HuH-7.5 (cell line): ENCODE data around the gene PCSK6.

Experiments
- DNase-seq: peaks from one replicate; pipeline ENCODE4 v3.0.0; 2011; ENCODE audit warnings: low spot score

The PCSK6 gene

GRCh38 chr15:101446518-101447167, 42.9 kb downstream of the PCSK6 start:
- no peak for DNase-seq

DNA sequence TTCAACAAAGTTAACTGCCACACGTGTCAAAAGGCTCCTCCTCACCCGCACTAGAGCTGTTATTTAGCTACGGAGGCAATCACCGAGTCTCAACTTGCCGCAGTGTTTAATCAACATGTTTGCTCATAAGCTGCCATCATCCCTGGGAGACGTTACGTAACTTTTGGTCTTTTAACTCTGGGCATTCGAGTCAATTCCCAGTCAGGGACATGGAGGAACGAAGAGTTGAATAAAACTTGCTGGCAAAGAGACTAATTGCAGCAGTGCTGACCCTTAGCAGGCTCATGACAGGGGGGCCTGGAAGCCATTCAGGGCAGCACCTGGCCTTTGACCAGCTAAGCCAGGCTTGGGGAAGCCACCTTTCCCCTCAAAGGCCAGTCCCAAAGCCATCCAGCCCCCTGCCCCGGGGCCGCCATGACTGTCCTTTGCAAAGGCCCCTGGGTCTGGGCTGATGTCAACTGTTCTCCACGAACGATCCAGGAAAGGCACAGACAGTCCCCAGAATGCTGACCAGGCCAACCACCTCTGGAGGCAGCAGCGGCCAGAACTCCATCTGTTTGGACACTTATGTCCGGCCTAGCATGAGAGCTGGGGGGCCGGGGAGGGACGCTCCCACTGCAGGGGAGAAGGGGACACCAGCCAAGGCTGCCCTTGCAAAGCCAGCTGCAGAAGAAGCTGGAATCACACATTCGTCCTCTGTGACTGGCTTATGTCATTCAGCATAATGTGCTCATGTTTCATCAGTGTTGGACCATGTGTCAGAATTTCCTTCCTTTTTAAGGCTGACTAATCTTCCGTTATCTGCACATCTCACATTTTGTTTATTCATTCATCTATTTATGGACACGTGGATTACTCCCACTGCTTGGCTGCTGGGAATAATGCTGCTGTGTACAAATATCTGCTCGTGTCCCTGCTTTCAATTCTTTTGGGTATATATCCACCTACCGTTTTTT, 43.7 kb downstream of the PCSK6 start:
- DNase-seq: no peak

DNA sequence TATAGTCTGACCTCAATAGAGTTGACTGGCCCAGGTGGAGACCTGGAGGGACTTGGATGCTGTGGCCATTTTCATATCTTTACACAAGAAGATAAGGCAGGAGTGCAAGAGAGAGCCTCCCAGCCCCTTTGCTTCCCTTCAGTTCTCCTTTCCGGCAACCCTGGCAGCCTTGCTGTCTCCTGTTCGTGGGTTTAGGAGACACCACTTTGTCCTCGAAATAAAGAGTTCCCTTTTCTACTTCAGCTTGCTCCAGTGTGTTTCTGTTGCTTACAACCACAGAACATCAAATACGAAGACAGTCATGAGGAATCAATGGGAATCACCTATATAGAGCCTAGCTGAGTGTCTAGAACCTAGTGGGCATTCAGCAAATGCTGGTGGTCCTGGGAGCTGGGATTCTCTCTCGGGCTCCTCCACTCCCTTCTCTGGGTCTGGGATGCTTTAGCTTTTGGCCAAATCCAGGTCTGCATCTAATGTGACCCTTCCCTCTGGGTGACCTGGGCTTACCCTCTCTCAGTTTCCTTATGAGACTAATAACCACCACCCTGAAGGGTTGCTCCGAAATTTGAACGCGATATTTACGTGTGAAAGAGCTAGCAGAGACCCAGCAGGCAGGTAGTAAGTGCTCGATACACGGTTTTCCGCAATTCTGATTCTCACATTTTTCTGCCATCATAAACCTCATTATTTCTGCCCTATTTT, 44.5 kb downstream of the PCSK6 start:
- no peak for DNase-seq

DNA sequence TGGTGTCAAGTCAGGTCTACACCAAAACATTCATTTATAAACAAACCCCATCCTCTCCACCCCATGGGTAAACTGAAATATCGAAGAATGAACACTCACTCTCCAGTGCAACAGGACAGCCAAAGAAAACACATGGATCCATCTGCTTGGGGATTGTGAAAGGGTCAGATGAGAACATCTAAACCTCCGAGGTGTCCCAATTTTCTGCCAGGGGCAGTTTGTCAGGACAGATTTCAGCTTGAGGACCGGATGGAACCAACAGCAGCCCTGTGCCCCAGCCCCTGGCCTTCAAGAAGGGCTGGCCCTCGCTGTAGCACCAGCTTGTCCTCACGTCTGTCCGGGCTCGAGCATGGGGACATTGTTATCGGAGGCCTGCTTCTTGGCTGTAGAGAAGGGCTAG, 45.5 kb downstream of the PCSK6 start:
- DNase-seq: no peak

GRCh38 chr15:101442272-101442671, 47.2 kb downstream of the PCSK6 start:
- DNase-seq: no peak

GRCh38 chr15:101441696-101442095, 47.8 kb downstream of the PCSK6 start:
- DNase-seq: no peak

DNA sequence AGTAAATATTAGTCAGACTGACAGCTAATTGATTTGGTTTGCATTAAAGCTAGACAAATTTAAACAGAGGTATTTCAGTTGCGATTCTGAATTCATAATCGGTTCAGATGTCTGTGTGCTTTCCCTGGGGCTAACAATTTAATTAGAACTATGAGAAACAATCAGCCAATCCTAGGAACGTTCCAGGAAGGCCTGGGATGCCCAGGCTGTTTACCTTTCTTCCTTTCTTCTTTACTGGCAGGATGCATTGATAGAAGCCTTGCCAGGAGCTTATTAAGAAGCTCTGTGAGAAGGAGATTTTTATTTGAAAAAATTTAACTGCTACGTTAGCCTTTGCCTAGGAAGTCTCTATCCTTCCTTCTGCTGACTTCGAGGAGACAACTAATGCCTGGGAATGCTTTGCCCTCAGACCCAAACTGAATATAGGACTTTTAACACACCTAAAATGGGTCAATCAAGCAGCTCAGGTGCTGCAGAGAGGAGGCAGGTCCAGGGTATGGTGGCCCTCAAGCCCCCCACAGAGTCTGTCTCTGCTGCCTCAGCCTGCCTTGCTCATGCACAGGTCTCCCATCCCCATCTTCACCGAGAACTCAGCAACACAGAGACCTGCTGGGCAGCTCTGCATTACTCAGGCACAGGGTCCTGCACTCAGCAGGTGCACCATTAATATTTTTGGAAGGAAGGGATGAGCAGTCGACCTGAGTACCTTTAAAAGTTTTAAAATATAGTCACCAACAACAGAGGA, 48.5 kb downstream of the PCSK6 start:
- DNase-seq: no peak

GRCh38 chr15:101439920-101440319, 49.6 kb downstream of the PCSK6 start:
- no peak for DNase-seq

DNA sequence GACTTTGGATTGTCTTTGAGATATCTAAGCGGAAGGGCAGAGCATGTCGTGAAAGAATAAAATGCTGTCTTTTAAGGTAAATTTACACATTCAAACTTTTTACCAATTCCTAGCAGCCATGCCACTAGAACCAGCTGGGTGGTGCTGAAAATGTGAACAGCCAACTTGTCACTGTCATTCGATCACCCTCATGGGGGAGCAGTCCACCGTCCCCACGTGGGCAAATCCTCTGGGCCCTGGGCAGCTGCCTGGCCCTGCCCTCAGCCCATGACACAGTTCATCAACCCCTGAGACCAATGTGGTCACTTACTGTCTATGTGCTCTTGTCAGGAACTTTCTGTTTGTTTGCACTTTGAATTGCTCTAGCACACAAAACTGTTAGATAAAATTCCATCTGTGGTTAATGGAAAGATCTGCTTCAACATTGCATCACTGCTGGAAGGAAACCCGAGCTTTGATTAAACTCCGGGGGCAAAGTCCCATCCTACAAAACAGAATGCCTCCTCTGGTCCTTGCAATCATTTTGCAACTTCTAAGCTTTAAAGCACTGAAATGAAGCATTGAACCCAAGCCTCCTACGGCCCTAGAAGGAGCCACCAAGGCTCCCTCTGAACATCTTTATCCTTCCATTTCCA, 50.1 kb downstream of the PCSK6 start:
- DNase-seq: peak; percentile 96

GRCh38 chr15:101438482-101439284, 50.8 kb downstream of the PCSK6 start:
- peak; percentile 86 for DNase-seq

- no peak for DNase-seq
These were observed 51.7 kb downstream of the PCSK6 start for GRCh38 chr15:101437618-101438481.

DNA sequence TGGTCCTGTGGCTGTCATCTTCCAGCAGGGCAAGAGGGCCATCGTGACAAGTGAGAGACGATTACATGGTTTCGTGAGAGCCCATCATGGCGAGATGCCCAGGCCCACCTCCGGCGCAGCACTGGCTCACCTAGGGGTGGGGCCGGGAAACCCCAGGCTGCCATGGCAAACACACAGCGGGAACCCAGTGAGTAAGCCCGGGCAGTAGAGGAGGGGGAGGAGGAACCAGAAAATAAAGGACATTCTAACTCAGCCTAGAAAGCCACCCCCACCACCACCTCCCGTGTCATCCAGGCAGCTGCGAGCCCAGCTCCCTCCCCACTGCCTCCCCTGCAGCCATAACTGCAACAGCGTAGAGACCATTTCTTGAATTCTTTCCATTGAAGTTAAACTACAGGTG, 52.3 kb downstream of the PCSK6 start:
- DNase-seq: no peak

- no peak for DNase-seq
These were observed 53.0 kb downstream of the PCSK6 start for GRCh38 chr15:101436526-101436925.

- no peak for DNase-seq
These were observed 53.7 kb downstream of the PCSK6 start for GRCh38 chr15:101435761-101436160.

GRCh38 chr15:101434032-101434920, 55.2 kb downstream of the PCSK6 start:
- peak; percentile 83 for DNase-seq

DNA sequence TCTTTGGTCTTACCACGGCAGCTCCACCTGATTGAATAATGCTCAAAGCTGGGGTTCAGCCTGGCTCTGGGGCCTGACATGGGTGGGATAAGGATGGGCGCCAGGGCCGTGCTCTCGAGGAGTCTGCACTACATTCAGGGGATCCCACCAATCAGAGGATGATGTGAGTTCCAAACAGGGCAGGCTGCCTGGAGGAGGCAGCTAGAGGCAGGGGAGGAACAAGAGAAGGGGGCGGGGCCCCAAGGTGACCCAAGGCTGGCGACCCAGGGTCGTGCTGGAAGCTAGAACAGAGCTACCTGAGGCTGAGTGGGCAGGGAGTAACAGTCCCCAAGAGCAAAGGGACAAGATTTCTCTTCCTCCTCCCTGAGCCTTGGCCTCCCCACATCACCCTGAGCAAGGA, 56.1 kb downstream of the PCSK6 start:
- DNase-seq: no peak

DNA sequence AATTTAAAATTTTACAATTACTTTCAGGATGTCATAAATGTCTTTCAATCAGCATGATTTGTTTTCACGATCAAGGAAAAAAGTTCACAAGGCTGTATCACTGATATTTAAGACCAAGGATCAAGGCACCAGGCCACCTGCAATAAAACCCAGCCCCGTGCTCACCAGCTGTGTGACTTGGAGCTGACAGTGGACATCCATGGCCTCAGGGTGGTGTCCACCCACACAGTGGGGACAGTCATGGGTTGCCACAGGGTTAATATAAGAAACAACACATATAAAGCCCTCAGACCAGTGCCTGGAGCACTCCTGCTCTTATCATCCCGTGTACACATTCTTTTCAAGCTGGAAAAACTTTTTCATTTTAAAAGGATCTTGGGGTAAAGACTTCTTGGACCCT, 56.5 kb downstream of the PCSK6 start:
- no peak for DNase-seq

GRCh38 chr15:101431748-101432147, 57.8 kb downstream of the PCSK6 start:
- no peak for DNase-seq

DNA sequence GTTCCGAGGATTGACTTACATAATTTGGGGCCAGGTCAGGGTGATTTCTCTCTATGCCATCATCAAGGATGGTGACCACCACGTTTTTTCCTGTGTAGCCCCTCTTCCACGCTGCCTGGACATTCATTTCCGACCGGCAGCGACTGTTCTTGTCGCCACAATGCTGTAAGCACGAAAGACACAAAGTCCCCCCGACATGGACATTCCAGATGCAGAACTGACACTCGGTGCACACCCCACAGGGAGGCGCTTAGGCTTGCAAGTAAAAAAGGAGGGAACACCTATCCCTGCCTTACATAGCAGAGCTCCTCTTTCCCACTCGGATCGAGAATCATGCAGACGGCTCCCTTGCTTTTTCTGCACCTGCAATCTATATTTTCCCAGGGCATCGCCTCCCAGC, 58.2 kb downstream of the PCSK6 start:
- DNase-seq: no peak
